HTERT RPE-1 (cell line): ENCODE measurements around the gene BFSP2.
"Not testable (repeated sequence)": the region's sequence is repeated elsewhere in the genome, so short reads cannot be mapped to it uniquely, and the experiment has no call there.

ENCODE experiments used
- in situ Hi-C: fragments of 300-500 bp; cut with MboI; formaldehyde crosslinking; loops from 4 replicates; pipeline ENCODE4 v1.14.3; 2020; ENCODE audit warnings: low sequenced_read_pairs

BFSP2 gene

DNA sequence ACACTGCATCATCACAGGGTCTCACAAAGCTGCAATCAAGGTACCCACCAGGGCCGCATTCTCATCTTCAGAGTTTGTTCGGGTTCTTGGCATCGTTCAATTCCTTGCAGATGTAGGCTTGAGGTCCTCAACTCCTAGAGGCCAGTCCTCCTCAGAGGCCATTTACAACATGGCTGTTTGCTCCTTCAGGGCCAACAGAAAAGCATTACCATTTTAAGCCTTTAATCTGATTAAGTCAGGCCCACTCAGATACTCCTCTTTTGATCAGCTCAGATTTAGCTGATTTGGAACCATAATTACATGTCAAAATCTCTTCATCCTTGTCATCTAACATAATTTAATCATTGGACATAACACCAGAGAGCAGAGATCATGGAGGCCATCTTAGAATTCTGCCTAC lies 55.4 kb downstream of the BFSP2 start:
- in situ Hi-C loops, result no loop called here

DNA sequence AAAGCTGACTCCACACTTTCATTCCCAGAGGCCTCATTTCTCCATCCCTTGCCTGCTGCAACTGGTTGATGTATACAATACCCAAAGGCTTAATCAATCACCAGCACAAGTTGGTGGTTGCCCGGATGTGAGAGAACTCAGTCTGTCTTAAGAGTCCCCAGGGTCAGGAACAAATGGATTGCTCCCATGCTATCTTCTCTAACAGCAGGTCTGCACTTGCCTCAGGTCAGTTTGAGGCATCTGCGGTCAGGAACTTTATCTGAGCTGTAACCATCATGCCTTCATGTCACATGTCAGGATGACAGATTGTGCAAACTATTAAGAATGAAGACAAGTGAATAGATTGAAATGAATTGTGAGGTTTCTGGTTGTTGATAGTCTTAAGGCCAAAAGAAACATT lies 56.1 kb downstream of the BFSP2 start:
- in situ Hi-C loops, result no loop called here

- in situ Hi-C loops, result no loop called here
These were observed 57.2 kb downstream of the BFSP2 start for GRCh38 chr3:133457025-133457424.

DNA sequence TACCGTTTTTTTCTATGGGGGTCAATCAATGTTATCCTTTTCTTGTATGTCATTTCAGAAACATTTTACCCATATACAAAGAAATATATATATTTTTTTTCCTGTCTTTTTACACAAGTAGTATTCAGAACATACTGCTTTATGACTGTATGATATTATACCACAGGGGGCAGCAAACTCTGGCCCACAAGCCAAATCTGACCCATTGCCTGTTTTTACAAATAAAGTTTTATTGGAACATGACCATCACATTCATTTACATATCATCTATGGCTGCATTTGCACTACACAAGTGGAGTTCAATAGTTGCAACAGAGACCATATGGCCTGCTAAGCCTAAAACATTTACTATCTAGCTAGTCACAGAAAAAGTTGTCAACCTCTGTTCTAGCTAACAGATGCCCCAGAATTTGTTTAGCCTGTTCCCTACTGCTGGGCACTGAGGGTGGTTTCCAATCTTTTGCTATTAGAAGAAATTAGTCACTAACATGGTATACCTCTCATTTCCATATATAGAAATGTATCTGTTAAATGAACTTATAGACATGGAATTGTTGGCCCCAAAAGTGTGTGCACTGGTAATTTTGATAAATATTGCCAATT lies 57.7 kb downstream of the BFSP2 start:
- in situ Hi-C loops, result no loop called here

DNA sequence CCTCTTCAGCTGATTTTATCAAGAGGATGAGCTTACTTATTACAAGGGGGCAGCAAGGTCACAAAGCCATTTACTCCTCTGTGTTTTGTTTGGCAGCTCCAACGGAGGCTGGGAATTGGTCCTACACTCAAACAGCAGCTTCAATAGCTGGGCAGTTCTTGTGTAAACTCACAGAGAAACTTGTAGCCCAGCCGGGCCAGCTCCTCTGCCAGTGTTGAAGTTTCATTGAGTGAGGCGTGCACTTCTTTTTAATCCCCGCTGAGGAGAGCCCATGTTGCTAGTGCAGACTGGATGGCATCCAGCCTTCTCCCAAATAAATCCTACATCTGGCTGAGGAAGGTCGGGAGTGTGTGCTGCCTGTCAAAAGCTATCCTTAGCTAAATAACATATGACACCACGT lies 59.5 kb downstream of the BFSP2 start:
- in situ Hi-C loops, result no loop called here

GRCh38 chr3:133460809-133461208 lies 61.0 kb downstream of the BFSP2 start:
- in situ Hi-C loops, result no loop called here

DNA sequence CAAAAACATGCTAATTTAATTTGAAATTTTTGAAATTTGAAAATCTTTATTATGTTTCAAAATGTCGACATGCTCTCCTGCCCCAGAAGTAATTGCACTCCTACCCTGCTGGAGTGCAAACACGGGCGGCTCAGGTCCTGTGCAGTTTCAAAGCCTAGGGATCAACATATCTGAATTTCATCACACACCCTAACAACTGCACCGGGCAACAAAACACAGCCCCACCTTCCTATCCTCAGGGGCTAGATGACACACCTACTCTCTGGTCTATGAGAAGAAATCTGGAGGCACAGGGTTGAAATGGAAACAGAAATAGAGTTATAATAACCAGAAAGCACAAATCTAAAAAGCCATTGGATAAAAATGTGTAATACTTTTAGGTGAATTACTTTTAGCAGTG lies 61.4 kb downstream of the BFSP2 start:
- in situ Hi-C loops, result no loop called here

- in situ Hi-C loops, result no loop called here
These were observed 63.5 kb downstream of the BFSP2 start for GRCh38 chr3:133463347-133463860.

DNA sequence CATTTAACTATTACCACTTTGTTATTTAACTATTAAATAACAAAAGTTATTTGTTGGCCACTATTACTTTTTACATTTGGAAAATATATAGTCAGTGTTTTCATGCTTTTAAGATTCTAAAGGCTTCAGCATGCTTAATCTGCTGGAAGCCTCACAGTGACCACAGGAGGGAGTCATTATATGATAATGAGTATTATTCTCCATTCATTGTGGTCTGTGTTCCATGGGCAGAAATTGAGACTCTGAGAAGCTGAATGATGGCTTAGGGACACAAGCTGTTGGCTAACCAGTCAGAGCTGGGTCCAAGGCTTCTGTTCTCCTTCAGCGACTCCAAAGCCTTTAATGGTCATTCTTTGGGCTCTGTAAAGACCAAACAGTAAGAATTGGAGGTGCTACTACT lies 64.7 kb downstream of the BFSP2 start:
- in situ Hi-C loops, result no loop called here

DNA sequence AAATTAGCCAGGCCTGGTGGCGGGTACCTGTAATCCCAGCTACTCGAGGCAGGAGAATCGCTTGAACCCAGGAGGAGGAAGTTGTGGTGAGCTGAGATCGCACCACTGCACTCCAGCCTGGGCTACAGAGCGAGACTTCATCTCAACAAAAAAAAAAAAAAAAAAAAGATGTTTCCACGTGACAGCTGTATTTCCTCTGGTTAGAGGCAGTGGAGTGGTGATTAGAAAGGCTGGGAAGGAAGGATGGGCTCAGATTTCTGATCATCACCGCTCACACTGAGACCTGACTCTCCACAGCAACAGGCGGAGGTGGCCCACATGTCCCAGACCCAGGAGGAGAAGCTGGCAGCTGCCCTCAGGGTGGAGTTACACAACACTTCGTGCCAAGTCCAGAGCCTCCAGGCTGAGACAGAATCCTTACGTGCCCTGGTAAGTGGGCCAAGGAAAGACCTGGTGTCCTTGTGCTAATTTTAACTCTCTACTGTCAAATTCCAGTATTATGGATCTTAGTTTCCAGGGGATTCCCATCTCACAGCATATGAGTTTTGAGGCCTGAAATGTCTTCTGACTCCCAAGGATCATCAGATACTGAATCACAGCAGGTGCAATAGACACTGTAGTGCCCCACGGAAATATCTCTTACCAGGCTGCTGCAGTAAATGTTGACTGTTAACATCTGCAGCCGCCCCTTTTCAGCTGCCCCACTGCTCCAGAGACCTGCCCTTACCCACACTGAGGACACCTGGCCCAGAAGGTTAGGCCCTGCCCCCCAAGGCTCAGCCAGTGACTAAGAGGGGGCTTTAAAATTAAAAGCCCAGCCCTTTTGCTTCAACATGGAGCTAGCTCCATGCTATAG lies 66.9 kb downstream of the BFSP2 start:
- in situ Hi-C loops, result no loop called here

GRCh38 chr3:133467780-133468179 lies 67.9 kb downstream of the BFSP2 start:
- in situ Hi-C loops, result no loop called here

- in situ Hi-C loops, result no loop called here
These were observed 68.4 kb downstream of the BFSP2 start for GRCh38 chr3:133468251-133468721.

- in situ Hi-C loops, result no loop called here
These were observed 69.4 kb downstream of the BFSP2 start for GRCh38 chr3:133469140-133469731.

GRCh38 chr3:133472242-133472641 lies 72.4 kb downstream of the BFSP2 start:
- in situ Hi-C loops, result no loop called here

DNA sequence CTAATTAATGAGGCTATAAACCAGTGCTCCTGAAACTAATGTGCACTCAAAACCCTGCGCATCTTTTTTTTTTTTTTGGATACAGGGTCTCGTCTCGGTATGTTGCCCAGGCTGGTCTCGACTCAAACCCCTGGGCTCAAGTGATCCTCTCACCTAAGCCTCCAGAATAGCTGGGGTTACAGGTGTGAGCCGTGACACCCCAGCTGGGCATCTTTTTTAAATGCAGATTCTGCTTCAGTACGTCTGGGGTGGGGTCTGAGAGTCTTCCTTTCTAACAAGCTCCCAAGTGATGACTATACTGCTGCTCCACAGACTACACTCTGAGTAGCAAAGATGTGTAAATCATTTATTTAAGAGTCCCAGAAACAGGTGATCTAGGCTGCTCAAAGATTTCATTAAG lies 73.0 kb downstream of the BFSP2 start:
- in situ Hi-C loops, result no loop called here

GRCh38 chr3:133473472-133474191 lies 73.8 kb downstream of the BFSP2 start:
- in situ Hi-C loops, result not testable (repeated sequence)

DNA sequence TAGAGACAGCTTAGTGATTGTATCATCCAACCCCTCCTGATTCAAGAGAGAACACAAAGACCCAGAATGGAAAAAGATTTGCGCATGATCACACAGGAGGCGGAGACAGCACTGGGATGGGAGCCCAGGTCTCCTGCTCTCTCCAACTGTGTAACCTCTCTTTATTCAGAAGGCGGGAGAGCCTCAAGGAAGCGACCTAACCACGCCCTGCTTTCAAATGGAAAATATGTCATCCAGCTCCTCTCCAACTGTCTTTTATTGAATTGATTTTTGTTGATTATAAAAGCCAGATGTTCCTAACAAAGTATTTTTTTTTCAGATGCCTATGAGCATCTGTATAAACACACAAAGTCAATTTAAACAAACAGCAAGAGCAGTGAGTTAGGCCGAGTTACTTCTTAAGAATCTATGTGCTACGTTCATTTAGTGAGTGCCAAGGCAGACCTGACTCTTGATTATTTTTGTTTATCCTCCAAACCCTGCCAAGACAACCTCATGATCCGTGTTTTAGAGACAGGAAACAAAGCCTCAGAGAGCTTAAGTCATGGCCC lies 74.5 kb downstream of the BFSP2 start:
- in situ Hi-C loops, result no loop called here

- in situ Hi-C loops, result no loop called here
These were observed 75.0 kb downstream of the BFSP2 start for GRCh38 chr3:133474817-133475216.

DNA sequence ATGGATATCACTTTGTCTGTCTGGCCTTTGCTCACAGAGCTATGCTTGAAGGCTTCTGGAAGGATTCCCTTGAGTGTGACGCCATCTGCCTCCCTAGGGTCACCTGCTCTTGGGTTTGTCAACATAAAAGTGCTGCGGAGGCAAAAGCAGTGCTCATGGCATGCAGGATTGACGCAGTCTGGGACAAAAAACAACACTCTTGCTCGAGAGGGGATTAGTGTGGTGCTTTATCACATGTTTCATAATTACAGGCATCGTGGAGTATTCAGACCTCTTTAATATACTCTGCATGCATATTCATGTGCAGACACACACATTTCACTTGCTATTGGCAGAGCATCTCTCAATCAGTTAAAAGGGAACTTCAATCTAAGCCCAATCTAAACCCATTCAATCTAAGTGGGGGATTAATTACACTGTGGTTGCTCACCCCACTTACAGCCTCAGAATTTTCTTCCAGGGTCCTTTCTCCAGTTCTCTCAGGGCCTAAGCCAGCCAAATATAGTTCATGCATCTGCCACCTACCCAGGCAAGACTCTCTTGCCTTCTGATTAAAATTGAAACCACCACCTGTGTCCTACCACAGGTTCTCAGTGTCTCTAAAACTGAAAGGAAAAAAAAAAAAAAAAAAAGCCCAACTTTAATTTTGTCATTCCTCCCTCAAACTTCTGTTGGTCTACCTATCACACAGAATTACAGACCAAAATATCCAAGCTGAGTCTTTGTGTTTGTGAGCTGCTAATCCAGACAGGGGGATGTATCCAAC lies 75.6 kb downstream of the BFSP2 start:
- in situ Hi-C loops, result no loop called here

GRCh38 chr3:133476971-133477375 lies 77.1 kb downstream of the BFSP2 start:
- in situ Hi-C loops, result no loop called here
